Stimulated activated CD4-positive, alpha-beta T cell treated with anti-CD3 and anti-CD28 coated beads, TNF-alpha, amount 100 ng/mL, for 4 hours (primary cell): ENCODE measurements around the gene ATL2.
"Not testable (repeated sequence)": the region's sequence is repeated elsewhere in the genome, so short reads cannot be mapped to it uniquely, and the experiment has no call there.

ENCODE experiments used
- DNase-seq, 3 experiments: peaks; one replicate each; pipeline ENCODE4 v3.0.0-alpha.2; 2020; ENCODE audit warnings: low read depth in 3 of 3

The ATL2 gene

GRCh38 chr2:38377050-38377828 lies at the start of gene ATL2:
Gene ATL2 (minus strand): TSS chr2:38377273. CDS start chr2:38377260, 13 bp downstream.
- peak; percentile 82 to 90 (median 87) for DNase-seq

GRCh38 chr2:38423763-38424162 lies 46.7 kb upstream of the ATL2 start:
- no peak for DNase-seq

DNA sequence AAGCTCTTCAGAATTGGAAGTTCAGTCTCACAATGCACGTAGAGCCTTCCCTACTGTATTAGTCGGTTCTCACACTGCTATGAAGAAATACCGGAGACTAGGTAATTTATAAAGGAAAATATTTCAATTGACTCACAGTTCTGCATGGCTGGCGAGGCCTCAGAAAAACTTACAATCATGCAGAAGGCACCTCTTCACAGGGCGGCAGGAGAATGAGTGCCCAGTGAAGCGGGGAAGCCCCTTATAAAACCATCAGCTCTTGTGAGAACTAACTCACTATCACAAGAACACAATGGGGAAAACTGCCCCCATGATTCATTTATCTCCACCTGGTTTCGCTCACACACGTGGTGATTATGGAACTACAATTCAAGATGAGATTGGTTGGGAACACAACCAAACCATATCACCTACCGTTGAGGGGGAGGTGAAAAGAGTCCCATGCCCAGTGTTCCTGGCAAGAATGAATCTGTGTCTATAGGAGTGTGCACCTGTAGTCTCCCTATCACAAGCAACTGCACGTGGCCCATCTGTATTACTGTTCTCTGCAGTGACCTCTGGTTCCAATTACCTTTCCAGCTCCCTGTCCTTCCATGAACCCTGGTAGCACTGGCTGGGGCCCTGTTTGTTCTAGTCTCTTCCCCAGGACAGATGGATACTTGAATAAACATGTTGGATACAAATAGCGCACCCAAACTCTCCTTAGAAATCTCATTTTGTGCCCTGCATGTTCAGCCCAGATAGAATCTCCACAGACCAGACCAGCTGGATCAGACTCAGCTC lies 44.4 kb upstream of the ATL2 start:
- no peak for DNase-seq

DNA sequence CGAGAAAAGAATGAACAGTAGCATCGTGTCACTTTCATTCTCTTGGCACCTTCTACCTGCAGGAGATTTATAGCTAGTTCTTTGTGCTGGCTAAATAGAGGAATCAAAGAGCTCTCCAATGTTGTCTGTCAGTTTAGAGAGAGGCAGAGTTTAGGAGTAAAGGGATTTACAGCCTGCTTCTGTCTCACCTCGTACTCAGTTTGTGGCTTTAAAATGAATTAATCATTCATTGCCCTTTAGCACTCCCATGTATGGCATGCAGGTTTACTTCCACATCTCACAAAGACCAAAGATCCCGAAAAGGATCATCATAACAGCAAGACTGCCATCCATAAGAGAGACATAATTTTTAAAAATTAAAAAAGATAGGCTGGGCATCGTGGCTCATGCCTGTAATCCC lies 42.4 kb upstream of the ATL2 start:
- no peak for DNase-seq

DNA sequence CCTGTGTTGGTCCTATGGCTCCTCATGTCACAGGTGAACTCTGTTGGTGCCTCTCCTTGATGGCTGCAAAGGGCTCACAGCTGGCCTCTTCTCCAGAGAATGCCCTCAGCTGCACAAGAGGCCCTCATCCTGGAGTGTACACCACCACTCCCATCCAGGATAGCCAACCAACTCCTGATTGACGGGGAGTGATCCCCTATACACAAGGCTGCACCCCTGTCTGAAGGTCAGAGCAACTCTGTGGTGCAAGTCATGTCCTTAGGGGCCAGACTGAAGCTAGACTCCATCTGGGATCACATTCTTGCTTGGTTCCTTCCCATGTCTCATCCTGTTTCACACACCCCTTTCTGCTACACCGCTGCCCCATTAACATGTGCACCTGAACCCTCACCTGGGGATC lies 41.7 kb upstream of the ATL2 start:
- DNase-seq = no peak

DNA sequence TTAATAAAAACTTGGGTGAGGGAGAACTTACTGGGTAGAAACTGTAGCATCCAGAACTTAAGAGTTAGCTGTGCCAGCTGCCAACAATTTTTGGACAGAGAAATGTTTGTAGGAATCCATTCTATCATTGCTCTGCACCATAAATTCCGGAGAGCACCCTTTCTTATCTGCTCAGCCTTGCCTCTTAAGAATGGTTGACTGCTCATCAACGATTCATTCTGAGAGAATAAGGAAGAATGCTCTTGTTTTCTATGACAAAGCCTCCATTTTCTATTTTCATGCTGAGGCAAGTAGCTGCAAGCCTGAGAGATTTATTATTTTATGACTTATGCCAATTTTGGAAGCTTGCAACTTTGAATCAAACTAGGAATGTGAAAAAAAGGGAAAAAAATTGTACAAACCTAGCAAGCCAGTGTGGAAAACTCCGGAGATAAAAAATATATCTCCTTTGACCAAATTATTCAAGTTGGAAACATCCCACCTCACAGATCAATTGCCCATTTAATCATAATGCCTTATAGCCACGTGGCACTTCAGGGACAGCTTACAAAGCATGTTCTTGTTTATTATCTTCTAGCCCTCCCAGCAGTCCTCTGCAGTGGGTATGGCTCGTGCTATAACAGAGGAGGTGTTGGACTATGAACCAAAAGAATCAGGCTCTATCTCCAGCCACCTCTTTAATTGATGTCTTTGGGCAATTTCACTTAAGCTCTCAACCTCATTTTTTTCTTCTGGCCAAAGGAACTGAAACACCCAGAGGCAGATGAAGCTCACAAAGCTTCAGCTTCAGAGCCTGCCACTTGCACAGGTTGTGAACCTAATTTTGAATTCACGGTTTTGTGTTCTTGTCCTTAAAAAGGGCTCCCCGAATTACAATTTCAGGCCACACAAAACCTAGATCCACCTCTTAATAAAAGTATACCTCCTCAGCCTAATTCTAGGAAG lies 40.9 kb upstream of the ATL2 start:
- DNase-seq = no peak

DNA sequence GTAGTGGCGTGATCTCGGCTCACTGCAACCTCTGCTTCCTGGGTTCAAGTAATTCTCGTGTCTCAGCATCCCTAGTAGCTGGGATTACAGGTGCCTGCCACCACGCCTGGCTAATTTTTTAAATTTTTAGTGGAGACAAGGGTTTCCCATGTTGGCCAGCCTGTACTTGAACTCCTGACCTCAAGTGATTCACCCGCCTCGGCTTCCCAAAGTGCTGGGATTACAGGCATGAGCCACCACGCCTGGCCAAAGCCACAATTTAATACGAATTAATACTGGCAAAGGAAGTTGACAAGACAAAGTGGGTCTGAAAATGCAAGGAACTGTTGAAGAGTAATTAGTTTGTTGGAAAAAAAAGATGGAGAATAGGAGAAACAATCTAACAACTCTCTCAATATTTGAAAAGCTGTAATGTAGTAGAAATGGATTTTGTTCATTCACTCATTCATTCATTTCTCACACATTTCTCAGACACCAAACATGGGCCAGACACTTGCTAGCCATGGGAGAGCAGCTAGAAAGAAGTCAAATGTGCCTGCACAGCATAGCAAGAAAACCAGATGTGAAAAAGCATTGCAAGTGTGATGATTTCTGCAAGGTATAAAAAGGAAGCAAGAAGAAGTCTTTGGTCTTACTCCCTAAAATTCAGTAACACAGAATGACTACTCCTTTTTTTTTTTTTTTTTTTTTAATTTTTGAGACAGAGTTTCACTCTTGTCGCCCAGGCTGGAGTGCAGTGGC lies 39.4 kb upstream of the ATL2 start:
- DNase-seq = no peak

- no peak for DNase-seq
Measured at GRCh38 chr2:38415728-38416291, 38.7 kb upstream of the ATL2 start.

DNA sequence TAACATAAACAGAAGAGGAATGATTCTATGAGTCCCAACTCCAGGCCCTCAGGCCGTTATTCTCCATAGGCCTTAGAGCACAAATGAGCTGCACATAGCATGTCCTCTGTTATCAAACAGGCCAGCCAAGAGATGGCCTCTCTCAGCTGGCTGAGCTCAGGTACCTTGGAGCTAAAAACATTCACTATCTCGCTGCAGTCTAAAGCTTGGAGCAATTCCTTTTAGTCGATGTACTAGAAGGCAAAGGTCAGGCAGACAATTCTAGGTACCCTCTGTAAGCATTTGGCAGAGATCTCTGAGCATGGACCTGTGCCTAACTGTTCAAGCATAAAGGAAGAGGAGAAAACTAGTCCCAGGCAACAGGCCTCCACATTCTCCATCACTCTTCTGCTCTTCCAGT lies 38.0 kb upstream of the ATL2 start:
- no peak for DNase-seq

DNA sequence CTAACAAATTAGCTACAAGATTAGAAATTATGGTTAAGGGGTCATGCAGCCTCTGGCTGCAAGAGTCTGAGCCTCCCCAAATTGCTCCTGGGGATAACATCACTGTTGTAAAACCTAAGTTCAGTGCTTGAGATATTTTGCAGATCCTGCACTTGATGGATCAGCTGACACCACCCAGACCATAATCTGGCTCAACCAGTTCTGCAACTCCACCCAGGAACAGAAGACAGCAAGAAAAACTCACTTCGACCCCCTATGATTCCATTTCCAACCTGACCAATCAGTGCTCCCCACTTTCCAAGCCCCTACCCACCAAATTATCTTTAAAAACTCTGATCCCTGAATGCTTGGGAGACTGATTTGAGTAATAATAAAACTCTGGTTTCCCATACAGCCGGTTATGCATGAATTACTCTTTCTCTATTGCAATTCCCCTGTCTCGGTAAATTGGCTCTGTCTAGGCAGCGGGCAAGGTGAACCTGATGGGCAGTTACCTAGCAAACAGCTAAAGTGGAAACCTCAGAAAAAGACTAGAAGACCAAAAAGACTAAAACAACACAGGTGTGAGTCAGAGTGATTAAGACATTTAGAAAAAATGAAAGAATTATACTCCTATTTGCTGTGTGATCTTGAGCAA lies 35.3 kb upstream of the ATL2 start:
- not testable (repeated sequence) for DNase-seq

DNA sequence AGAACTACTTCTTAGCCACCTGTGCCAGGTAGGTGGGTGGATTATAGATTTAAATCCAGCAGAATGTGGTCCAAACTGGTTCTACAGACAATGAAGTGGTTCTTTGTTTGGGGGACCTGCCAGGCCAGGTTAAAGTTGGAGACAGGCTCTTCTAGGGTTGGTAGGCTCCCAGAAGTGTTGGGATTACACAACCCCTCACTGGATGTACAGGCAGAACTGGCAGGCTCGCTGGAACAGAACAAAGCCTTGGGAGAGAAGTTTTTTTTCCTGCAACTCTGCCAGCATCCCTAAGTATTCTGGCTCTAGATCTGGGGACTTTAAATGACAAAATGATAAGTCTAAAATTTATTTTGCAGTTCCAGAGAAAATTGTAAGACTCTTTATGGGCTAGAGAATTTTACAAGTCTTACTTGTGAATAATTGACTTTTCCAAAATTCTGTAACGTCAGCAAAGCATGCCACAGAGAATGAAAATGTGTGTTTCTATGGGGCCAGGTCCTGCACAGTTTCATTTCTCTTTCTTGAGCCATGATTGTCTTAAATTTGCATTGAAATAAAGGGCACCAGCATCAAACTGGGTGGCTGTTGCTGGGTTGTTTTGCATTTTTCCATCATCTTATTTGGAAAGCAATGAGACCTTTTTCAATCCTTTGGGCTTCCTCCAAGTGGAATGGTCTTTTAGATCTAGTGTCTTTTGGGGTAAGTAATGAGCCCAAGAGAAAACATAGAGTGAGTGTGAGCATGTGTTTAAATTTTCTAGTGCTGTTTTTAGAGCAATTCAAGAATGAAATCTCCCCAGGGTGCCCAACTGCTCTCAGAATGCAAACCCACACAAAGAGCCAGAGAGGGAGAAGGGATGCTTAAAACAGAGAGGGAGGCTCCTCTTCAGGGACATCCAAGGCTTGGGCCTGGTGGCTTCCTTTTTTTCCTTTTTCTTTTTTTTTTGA lies 32.4 kb upstream of the ATL2 start:
- no peak for DNase-seq

DNA sequence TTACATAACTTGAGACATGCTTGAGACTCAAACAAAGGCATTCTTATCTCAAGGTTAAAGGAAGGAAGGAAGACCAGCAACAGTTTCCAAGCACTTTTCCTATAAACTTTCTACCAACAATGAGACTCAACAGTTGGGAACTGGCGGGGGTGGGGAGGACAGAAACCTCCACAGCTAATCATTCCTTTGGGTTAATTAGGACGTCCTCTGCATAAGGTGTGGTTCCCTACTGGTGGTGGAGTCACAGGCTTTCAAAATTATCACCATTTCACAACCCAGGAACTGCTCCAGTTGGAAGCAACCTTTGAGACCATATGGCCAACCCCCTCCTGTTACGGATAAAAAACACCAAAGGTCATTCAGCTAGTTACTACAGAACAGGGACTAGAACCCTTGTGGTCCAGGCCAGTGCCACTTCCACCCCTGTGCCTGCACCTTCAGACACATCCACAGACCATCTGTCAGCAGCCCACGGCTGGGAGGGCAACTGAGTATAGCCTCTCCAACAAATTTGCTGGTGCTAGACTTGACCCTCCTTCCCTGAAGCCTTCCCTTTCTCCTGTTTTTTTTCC lies 30.1 kb upstream of the ATL2 start:
- no peak for DNase-seq

- no peak for DNase-seq
Measured at GRCh38 chr2:38406597-38407110, 29.6 kb upstream of the ATL2 start.

- no peak for DNase-seq
Measured at GRCh38 chr2:38405917-38406596, 29.0 kb upstream of the ATL2 start.

- no peak for DNase-seq
Measured at GRCh38 chr2:38400513-38400912, 23.4 kb upstream of the ATL2 start.

DNA sequence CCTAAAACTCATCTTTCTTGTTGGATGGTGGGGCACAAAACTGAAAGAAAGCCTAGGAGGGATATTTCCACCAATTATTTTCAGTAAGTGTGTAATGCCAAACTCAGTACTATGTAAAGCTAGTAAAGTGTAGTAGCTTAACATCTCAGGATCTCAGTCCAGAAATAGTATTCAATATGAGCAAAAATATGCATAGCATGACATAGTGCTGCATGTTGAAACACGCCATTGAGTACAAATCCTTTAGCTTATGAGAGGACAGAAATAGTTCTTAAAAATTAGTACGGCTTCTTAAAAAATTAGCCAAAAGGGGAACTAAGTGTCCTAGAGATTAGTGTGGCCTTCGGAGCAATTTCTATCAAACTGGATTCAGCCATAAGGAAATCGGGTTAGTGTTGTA lies 21.7 kb upstream of the ATL2 start:
- DNase-seq = no peak

GRCh38 chr2:38394903-38395341 lies 17.8 kb upstream of the ATL2 start:
- DNase-seq = no peak

GRCh38 chr2:38394041-38394440 lies 17.0 kb upstream of the ATL2 start:
- DNase-seq = no peak
